K562 (cell line): Measurements from ENCODE around the gene SHFL. TPM values are rescaled to one million over a fixed set of nuclear protein-coding genes. Genes with fewer than 3 reads are reported as not detected.

Source experiments
- ARNT ChIP-seq, 2 experiments: fragments of 450-650 bp; IDR thresholded peaks; 2 replicates each; pipeline ENCODE4 v1.6.1; 2016; ENCODE audit warnings: mild to moderate bottlenecking in 1 of 2
- BCOR ChIP-seq: fragments of 450-650 bp; IDR thresholded peaks from 2 replicates; pipeline ENCODE4 v1.6.1; 2016
- CLOCK ChIP-seq: fragments of 250-450 bp; sonication (Bioruptor Pico); IDR thresholded peaks from 2 replicates; pipeline ENCODE4 v1.4.0; 2020; ENCODE audit warnings: mild to moderate bottlenecking, moderate library complexity, borderline replicate concordance
- FOXA3 ChIP-seq, 2 experiments: fragments of 450-650 bp in 1 of 2; sonication (generic) in 1 of 2; formaldehyde crosslinking; IDR thresholded peaks in 1 of 2; conservative IDR thresholded peaks in 1 of 2; 2 replicates each; pipeline versions ENCODE4 v1.4.0 to v1.8.0; 2020 to 2022; ENCODE audit warnings: mild to moderate bottlenecking in 2 of 2, missing genetic modification reagents in 1 of 2
- GATA2 ChIP-seq: sonication (generic); formaldehyde crosslinking; IDR thresholded peaks from 2 replicates; pipeline ENCODE4 v1.4.0; 2020; ENCODE audit warnings: mild to moderate bottlenecking, missing genetic modification reagents
- HMGN3 ChIP-seq: IDR thresholded peaks from 2 replicates; pipeline ENCODE4 v1.6.1; 2011; ENCODE audit warnings: borderline replicate concordance, low read depth, mild to moderate bottlenecking, mixed read lengths, low read length; ENCODE audit not compliant: insufficient read length; ENCODE audit errors: extremely low read depth
- KLF1 ChIP-seq: fragments of 450-650 bp; IDR thresholded peaks from 2 replicates; pipeline ENCODE4 v1.6.1; 2016; ENCODE audit warnings: missing genetic modification characterization, missing compliant biosample characterization
- LEF1 ChIP-seq: fragments of 450-650 bp; IDR thresholded peaks from 2 replicates; pipeline ENCODE4 v1.6.1; 2016; ENCODE audit warnings: mild to moderate bottlenecking
- PBX2 ChIP-seq, 2 experiments: IDR thresholded peaks in 1 of 2; conservative IDR thresholded peaks in 1 of 2; 2 replicates each; pipeline ENCODE4 v1.6.1; 2016; ENCODE audit warnings: low read depth in 2 of 2, mild to moderate bottlenecking in 1 of 2, missing compliant biosample characterization in 1 of 2, missing genetic modification characterization in 1 of 2, moderate library complexity in 1 of 2
- POLR2H ChIP-seq: IDR thresholded peaks from 2 replicates; pipeline ENCODE4 v1.6.1; 2016; ENCODE audit warnings: missing genetic modification characterization, low read depth, mild to moderate bottlenecking, control low read depth, missing compliant biosample characterization, moderate library complexity
- POLR3A ChIP-seq: IDR thresholded peaks from 2 replicates; pipeline ENCODE4 v1.6.1; 2011; ENCODE audit warnings: borderline replicate concordance, mild to moderate bottlenecking, moderate library complexity; ENCODE audit not compliant: insufficient read length, insufficient read depth; ENCODE audit errors: extremely low read depth
- PREB ChIP-seq: sonication (generic); formaldehyde crosslinking; IDR thresholded peaks from 2 replicates; pipeline ENCODE4 v1.8.1; 2023; ENCODE audit warnings: mild to moderate bottlenecking, missing genetic modification reagents
- RAD21 ChIP-seq, 2 experiments: fragments of 250-450 bp in 1 of 2; fragments of 450-650 bp in 1 of 2; sonication (Bioruptor Pico) in 1 of 2; formaldehyde crosslinking in 1 of 2; IDR thresholded peaks in 1 of 2; conservative IDR thresholded peaks in 1 of 2; 2 replicates each; pipeline versions ENCODE4 v1.4.0 to v1.8.0; 2020 to 2022; ENCODE audit warnings: mild to moderate bottlenecking in 2 of 2, moderate library complexity in 1 of 2
- SMARCA4 ChIP-seq: fragments of 450-650 bp; IDR thresholded peaks from 2 replicates; pipeline ENCODE4 v1.6.1; 2016
- YY1 ChIP-seq, 3 experiments: IDR thresholded peaks; 2 replicates each; pipeline ENCODE4 v1.6.1; 2011; ENCODE audit warnings: low read length in 2 of 3, mild to moderate bottlenecking in 2 of 3, moderate library complexity in 2 of 3, borderline replicate concordance in 1 of 3, control low read depth in 1 of 3, low read depth in 1 of 3; ENCODE audit not compliant: insufficient read depth in 3 of 3, insufficient replicate concordance in 2 of 3, control insufficient read depth in 1 of 3, insufficient read length in 1 of 3; ENCODE audit errors: extremely low read depth in 1 of 3
- ZBTB26 ChIP-seq: fragments of 450-650 bp; formaldehyde crosslinking; IDR thresholded peaks from 2 replicates; pipeline ENCODE4 v1.4.0; 2022; ENCODE audit warnings: missing genetic modification characterization
- ZC3H4 ChIP-seq: sonication (generic); formaldehyde crosslinking; IDR thresholded peaks from 2 replicates; pipeline ENCODE4 v1.9.0; 2021; ENCODE audit warnings: missing genetic modification reagents, borderline replicate concordance
- ZNF140 ChIP-seq: fragments of 250-450 bp; sonication (Bioruptor Pico); IDR thresholded peaks from 2 replicates; pipeline ENCODE4 v1.8.0; 2021; ENCODE audit warnings: moderate library complexity, mild to moderate bottlenecking, inconsistent platforms
- ZNF717 ChIP-seq: fragments of 250-450 bp; sonication (Bioruptor Pico); IDR thresholded peaks from 2 replicates; pipeline ENCODE4 v1.5.0; 2021
- polyA plus RNA-seq, 8 experiments: library from polyadenylated mRNA; depleted of rRNA in 4 of 8; stranded (reverse) in 5 of 8; unstranded in 3 of 8; fragments of >200 nt; fragmentation: Nextera tagmentation in 2 of 8; fragmentation: Illumina TruSeq in 1 of 8; extraction: Ambion mirVana in 2 of 8; extraction: Trizol in 1 of 8; gene quantifications; 2 replicates each; pipeline versions ENCODE4 v1.2.1 to v1.2.3, GENCODE V29; 2011 to 2014; ENCODE audit warnings: inconsistent platforms in 1 of 8, missing spikeins in 1 of 8
- total RNA-seq, 7 experiments: library from RNA; depleted of rRNA in 6 of 7; stranded (reverse); fragments of >200 nt in 6 of 7; fragmentation: Illumina TruSeq in 2 of 7; extraction: Trizol in 2 of 7; gene quantifications; 2 replicates each; pipeline versions ENCODE4 v1.2.1 to v1.2.3, GENCODE V29; 2011 to 2021; ENCODE audit warnings: low replicate concordance in 1 of 7

SHFL gene
- total and polyA plus RNA-seq, 9 of the 15 experiments (the other 6 are each of a cell fraction or from before 2014, with no cell fraction given): 1.5 to 25.7 (median 13.0) TPM

- TF ChIP-seq ZNF140 (CRISPR knock-in tag) (no peak), LEF1 (no peak), RAD21 (CRISPR knock-in tag; conservative IDR thresholded peaks at IDR 0.05 in 1 of 2, IDR thresholded peaks at IDR 0.05 in 1 of 2) (no peak), PREB (CRISPR knock-in tag) (no peak), POLR2H (tag) (no peak), YY1 (IDR thresholded peaks at IDR 0.05; ENCODE audit: borderline replicate concordance in 1 of 3, control insufficient read depth in 1 of 3, extremely low read depth in 1 of 3, insufficient read depth in 3 of 3, insufficient read length in 1 of 3, insufficient replicate concordance in 2 of 3, low read depth in 1 of 3, low read length in 2 of 3) (no peak), ZBTB26 (CRISPR knock-in tag) (no peak), ARNT (IDR thresholded peaks at IDR 0.05) (no peak), FOXA3 (CRISPR knock-in tag; conservative IDR thresholded peaks at IDR 0.05 in 1 of 2, IDR thresholded peaks at IDR 0.05 in 1 of 2) (no peak), BCOR (no peak), KLF1 (tag) (no peak), POLR3A (no peak), PBX2 (CRISPR knock-in tag; IDR thresholded peaks at IDR 0.05; ENCODE audit: low read depth) (no peak), PBX2 (tag; conservative IDR thresholded peaks at IDR 0.05; ENCODE audit: low read depth) (no peak), ZNF717 (CRISPR knock-in tag) (no peak), GATA2 (no peak), HMGN3 (no peak), ZC3H4 (CRISPR knock-in tag) (no peak), CLOCK (CRISPR knock-in tag) (no peak), SMARCA4 (no peak)
Observed at GRCh38 chr19:10086591-10087192, 575 bp downstream of the SHFL start (continued).
